Hepatocyte (in vitro differentiated cells): ENCODE measurements around the gene TEX22. TPM values are rescaled to one million over a fixed set of nuclear protein-coding genes. Genes with fewer than 3 reads are reported as not detected.

Experiments used
- DNase-seq: peaks from one replicate; pipeline ENCODE4 v3.0.0-alpha.2; 2016; ENCODE audit warnings: low spot score
- H2AFZ ChIP-seq: fragments of 200-600 bp; sonication (generic); 2 replicates; pipeline ENCODE4 v1.6.0; 2016; ENCODE audit warnings: antibody characterized with exemption, mild to moderate bottlenecking
- H3K27ac ChIP-seq: fragments of 200-600 bp; sonication (generic); 2 replicates; pipeline ENCODE4 v1.5.1; 2016; ENCODE audit warnings: mild to moderate bottlenecking
- H3K27me3 ChIP-seq: fragments of 200-600 bp; sonication (generic); 2 replicates; pipeline ENCODE4 v1.6.1; 2016
- H3K36me3 ChIP-seq: fragments of 200-600 bp; sonication (generic); replicated peaks from 2 replicates; pipeline ENCODE4 v1.5.1; 2016; ENCODE audit warnings: low read depth; ENCODE audit not compliant: insufficient read depth
- H3K4me1 ChIP-seq: fragments of 200-600 bp; sonication (generic); 2 replicates; pipeline ENCODE4 v1.5.1; 2016; ENCODE audit warnings: mild to moderate bottlenecking, moderate library complexity; ENCODE audit not compliant: insufficient read depth
- H3K4me2 ChIP-seq: fragments of 200-600 bp; sonication (generic); 2 replicates; pipeline ENCODE4 v1.6.0; 2016
- H3K4me3 ChIP-seq: fragments of 200-600 bp; sonication (generic); 2 replicates; pipeline ENCODE4 v1.5.1; 2016; ENCODE audit warnings: mild to moderate bottlenecking
- H3K79me2 ChIP-seq: fragments of 200-600 bp; sonication (generic); 2 replicates; pipeline ENCODE4 v1.6.0; 2017; ENCODE audit warnings: mild to moderate bottlenecking
- H3K9me2 ChIP-seq: fragments of 200-600 bp; sonication (generic); replicated peaks from 2 replicates; pipeline ENCODE4 v1.6.0; 2017; ENCODE audit warnings: mild to moderate bottlenecking; ENCODE audit not compliant: insufficient read depth
- H3K9me3 ChIP-seq: fragments of 200-600 bp; sonication (generic); 2 replicates; pipeline ENCODE4 v1.5.1; 2016; ENCODE audit warnings: low read depth, mild to moderate bottlenecking
- H4K20me1 ChIP-seq: fragments of 200-600 bp; sonication (generic); 2 replicates; pipeline ENCODE4 v1.6.0; 2016; ENCODE audit warnings: mild to moderate bottlenecking; ENCODE audit not compliant: insufficient read depth, poor library complexity, severe bottlenecking
- CTCF ChIP-seq: fragments of 200-600 bp; sonication (generic); IDR thresholded peaks from 2 replicates; pipeline ENCODE4 v1.5.1; 2016; ENCODE audit warnings: antibody characterized with exemption, mild to moderate bottlenecking; ENCODE audit not compliant: poor library complexity
- EZH2 ChIP-seq: fragments of 200-600 bp; sonication (generic); IDR thresholded peaks from 2 replicates; pipeline ENCODE4 v1.6.1; 2016; ENCODE audit warnings: antibody characterized with exemption, mild to moderate bottlenecking, borderline replicate concordance
- EZH2phosphoT487 ChIP-seq: fragments of 200-600 bp; sonication (generic); IDR thresholded peaks from one replicate; pipeline ENCODE4 v1.6.1; 2018; ENCODE audit warnings: antibody characterized with exemption, mild to moderate bottlenecking, low read depth, moderate library complexity; ENCODE audit not compliant: unreplicated experiment, severe bottlenecking
- WGBS: methylation state at CpG from one replicate; pipeline ENCODE4 v1.1.6; 2016; ENCODE audit warnings: low lambda C conversion rate; ENCODE audit errors: missing lambda C conversion rate; 5-methylcytosine and 5-hydroxymethylcytosine counted together
- polyA plus RNA-seq: library from polyadenylated mRNA; unstranded; fragments of >200 nt; fragmentation: Nextera tagmentation; extraction: Ambion mirVana; gene quantifications from 2 replicates; pipeline ENCODE4 v1.2.1, GENCODE V29; 2016
- total RNA-seq: library from RNA; depleted of rRNA; stranded (reverse); fragments of >200 nt; gene quantifications from 2 replicates; pipeline ENCODE4 v1.2.3, GENCODE V29; 2014

TEX22 gene
- total and polyA plus RNA-seq, 2 experiments from 2014 or later = 0.76 TPM; not detected in 1

DNA sequence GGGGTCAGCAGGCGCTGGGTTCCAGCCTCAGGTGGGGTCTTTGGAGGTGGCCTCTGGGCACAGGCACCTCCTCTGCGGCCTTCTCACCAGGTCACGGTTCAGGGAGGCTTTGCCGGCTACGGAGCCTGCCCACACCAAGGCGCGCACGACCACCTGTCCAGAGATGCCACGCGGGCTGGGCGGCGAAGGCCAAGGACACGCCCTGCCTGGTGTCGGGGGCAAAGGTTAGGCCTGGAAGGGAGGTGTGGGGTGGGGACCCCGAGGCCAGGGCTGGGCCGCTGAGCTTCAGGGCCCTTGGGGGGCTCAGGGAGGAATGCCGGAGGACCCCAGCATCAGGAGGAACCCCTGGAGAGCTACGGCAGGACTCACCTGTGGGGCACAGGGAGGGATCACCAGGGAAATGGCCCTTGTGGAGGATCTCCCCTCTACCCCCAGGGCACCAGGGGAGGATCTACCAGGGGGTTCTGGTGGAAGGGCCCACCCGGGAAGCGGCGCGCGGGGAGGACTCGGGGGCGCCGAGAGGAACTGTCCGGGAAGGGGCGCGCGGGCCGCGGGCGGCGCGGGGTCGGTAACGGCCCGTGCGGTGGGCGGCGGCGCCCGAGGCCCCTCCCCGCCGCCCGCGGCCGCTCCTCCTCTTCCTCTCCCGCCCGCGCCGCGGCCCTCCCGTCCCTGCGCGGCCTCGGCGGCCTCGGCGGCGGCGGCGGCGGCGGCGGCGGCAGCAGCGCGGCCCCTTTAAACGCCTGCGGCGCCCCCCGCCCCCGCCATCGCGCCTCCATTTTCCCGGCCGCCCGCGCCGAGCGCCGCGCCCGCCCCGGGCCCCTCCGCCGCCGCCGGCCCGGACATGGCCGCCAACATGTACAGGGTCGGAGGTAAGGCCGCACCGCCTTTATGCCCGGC lies 21.1 kb downstream of the TEX22 start, which contains the start of gene MTA1:
MTA1 (plus strand) TSS at position 633 of the 897 bp plus-strand sequence; CDS start at position 842, 209 bp downstream.
- Histone ChIP-seq H3K4me1 (peaks cover 18% of the 10 kb centered on the region), H3K27ac (peak within 1 kb of the TSS; percentile 69), H4K20me1 (peaks cover 18% of the 10 kb centered on the region), H3K79me2 (peaks cover 48% of the 10 kb centered on the region), H3K27me3 (no peaks in the 10 kb centered on the region), H3K4me2 (peak within 1 kb of the TSS; percentile 98), H3K9me3 (no peaks in the 10 kb centered on the region), H3K9me2 (no peaks in the 10 kb centered on the region), H3K4me3 (peak within 1 kb of the TSS; percentile 87), H2AFZ (peak within 1 kb of the TSS; percentile 97), H3K36me3 (no peaks in the 10 kb centered on the region)
- WGBS = 36% methylated on average over 17 of the region's 96 CpGs
- TF ChIP-seq EZH2phosphoT487 (no peak), EZH2 (no peak), CTCF (no peak)
- peak; percentile 77 for DNase-seq

- H3K27ac ChIP-seq = peak overlapping the region; percentile 37
Measured at GRCh38 chr14:105420101-105420973, 22.0 kb downstream of the TEX22 start.

More at GRCh38 chr14:105420101-105420973, 22.0 kb downstream of the TEX22 start:
- no peak overlapping the region for H2AFZ ChIP-seq
- H4K20me1 ChIP-seq = peaks cover 24% of the 10 kb centered on the region
- H3K9me3 ChIP-seq = no peaks in the 10 kb centered on the region
- peaks cover 18% of the 10 kb centered on the region for H3K4me1 ChIP-seq
- TF ChIP-seq EZH2 = no peak
- no peak for TF ChIP-seq CTCF
- TF ChIP-seq EZH2phosphoT487 = no peak
- WGBS = 10% methylated on average over 12 of the region's 67 CpGs
- no peaks in the 10 kb centered on the region for H3K9me2 ChIP-seq
- H3K27me3 ChIP-seq = no peaks in the 10 kb centered on the region
- peak overlapping the region; percentile 87 for H3K4me3 ChIP-seq
- no peaks in the 10 kb centered on the region for H3K36me3 ChIP-seq
- no peak for DNase-seq
- peak overlapping the region; percentile 97 for H3K4me2 ChIP-seq
- H3K79me2 ChIP-seq = peaks cover 57% of the 10 kb centered on the region
